ENCODE data around the gene NDUFAF8.

NDUFAF8 gene

DNA sequence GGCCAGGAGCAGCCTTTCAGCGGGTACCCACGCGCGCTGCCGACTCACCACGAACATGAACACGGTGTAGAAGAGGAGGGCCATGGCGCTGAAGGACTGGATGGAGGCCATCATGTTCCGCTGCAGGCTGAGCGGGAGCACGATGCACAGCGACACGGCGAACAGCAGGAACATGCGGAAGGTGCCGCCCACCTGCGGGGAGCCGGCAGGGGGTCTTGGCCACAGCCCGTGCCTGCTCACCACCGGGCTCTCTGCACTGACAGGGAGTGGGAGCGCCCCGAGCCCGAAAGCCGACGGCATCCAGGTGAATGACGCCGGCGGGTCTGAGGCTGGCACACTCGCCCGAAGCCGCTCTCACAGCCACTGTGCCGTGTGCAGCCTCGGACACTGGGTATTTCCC is 43.0 kb downstream of the NDUFAF8 start:
- Histone ChIP-seq H3K27ac (ENCODE audit: extremely low read depth, low read depth, low read length) (no peak overlapping the region), H3K9me3 (ENCODE audit: control insufficient read depth, insufficient read depth, low read depth, low read length) (no peaks in the 10 kb centered on the region), H3K36me3 (ENCODE audit: control insufficient read depth in 2 of 2, insufficient read depth in 1 of 2, low read length in 2 of 2) (peaks cover 0 to 84% of the 10 kb centered on the region in 2 experiments), H3K4me3 (ENCODE audit: low read depth, low read length) (no peak overlapping the region), H3K4me1 (ENCODE audit: control insufficient read depth, insufficient read depth, low read length) (no peaks in the 10 kb centered on the region)
- POLR2A ChIA-PET, result interaction anchor here (0.5 kb wide), 1 partner anchor 191 kb away, joined by 4 read pairs; no protein-coding TSS in a partner anchor
- CTCF ChIA-PET, result interaction anchor here (2.4 kb wide), 1 partner anchor 9 kb away, joined by 10 read pairs; no protein-coding TSS in a partner anchor
- TF ChIP-seq ZNF426 (tag by site-specific recombination; IDR thresholded peaks at IDR 0.05) (no peak), ZNF621 (tag by site-specific recombination; IDR thresholded peaks at IDR 0.05) (no peak), ZNF302 (tag by site-specific recombination; IDR thresholded peaks at IDR 0.05; ENCODE audit: low read depth) (no peak), ZNF626 (tag by site-specific recombination; IDR thresholded peaks at IDR 0.05) (no peak), ZNF677 (tag by site-specific recombination; IDR thresholded peaks at IDR 0.05) (no peak), ZNF785 (tag by site-specific recombination; IDR thresholded peaks at IDR 0.05) (no peak), ZNF837 (tag by site-specific recombination; IDR thresholded peaks at IDR 0.05) (no peak), ZFP37 (tag by site-specific recombination; IDR thresholded peaks at IDR 0.05) (no peak)
- TF ChIP-seq, protein P1, sequence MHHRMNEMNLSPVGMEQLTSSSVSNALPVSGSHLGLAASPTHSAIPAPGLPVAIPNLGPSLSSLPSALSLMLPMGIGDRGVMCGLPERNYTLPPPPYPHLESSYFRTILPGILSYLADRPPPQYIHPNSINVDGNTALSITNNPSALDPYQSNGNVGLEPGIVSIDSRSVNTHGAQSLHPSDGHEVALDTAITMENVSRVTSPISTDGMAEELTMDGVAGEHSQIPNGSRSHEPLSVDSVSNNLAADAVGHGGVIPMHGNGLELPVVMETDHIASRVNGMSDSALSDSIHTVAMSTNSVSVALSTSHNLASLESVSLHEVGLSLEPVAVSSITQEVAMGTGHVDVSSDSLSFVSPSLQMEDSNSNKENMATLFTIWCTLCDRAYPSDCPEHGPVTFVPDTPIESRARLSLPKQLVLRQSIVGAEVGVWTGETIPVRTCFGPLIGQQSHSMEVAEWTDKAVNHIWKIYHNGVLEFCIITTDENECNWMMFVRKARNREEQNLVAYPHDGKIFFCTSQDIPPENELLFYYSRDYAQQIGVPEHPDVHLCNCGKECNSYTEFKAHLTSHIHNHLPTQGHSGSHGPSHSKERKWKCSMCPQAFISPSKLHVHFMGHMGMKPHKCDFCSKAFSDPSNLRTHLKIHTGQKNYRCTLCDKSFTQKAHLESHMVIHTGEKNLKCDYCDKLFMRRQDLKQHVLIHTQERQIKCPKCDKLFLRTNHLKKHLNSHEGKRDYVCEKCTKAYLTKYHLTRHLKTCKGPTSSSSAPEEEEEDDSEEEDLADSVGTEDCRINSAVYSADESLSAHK (tag by site-specific recombination; IDR thresholded peaks at IDR 0.05), result no peak
- TF ChIP-seq, protein P2, sequence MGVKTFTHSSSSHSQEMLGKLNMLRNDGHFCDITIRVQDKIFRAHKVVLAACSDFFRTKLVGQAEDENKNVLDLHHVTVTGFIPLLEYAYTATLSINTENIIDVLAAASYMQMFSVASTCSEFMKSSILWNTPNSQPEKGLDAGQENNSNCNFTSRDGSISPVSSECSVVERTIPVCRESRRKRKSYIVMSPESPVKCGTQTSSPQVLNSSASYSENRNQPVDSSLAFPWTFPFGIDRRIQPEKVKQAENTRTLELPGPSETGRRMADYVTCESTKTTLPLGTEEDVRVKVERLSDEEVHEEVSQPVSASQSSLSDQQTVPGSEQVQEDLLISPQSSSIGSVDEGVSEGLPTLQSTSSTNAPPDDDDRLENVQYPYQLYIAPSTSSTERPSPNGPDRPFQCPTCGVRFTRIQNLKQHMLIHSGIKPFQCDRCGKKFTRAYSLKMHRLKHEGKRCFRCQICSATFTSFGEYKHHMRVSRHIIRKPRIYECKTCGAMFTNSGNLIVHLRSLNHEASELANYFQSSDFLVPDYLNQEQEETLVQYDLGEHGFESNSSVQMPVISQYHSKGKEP (tag by site-specific recombination; IDR thresholded peaks at IDR 0.05), result no peak
- TF ChIP-seq, protein P3, sequence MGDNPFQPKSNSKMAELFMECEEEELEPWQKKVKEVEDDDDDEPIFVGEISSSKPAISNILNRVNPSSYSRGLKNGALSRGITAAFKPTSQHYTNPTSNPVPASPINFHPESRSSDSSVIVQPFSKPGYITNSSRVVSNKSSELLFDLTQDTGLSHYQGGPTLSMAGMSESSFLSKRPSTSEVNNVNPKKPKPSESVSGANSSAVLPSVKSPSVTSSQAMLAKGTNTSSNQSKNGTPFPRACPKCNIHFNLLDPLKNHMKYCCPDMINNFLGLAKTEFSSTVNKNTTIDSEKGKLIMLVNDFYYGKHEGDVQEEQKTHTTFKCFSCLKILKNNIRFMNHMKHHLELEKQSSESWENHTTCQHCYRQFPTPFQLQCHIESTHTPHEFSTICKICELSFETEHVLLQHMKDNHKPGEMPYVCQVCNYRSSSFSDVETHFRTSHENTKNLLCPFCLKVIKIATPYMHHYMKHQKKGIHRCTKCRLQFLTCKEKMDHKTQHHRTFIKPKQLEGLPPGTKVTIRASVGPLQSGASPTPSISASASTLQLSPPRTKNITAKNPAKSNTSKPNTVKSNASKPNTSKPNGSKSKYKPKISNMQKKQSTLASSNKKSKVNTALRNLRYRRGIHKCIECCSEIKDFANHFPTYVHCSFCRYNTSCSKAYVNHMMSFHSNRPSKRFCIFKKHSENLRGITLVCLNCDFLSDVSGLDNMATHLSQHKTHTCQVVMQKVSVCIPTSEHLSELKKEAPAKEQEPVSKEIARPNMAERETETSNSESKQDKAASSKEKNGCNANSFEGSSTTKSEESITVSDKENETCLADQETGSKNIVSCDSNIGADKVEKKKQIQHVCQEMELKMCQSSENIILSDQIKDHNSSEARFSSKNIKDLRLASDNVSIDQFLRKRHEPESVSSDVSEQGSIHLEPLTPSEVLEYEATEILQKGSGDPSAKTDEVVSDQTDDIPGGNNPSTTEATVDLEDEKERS (tag by site-specific recombination; IDR thresholded peaks at IDR 0.05), result no peak
- TF ChIP-seq, protein P4, sequence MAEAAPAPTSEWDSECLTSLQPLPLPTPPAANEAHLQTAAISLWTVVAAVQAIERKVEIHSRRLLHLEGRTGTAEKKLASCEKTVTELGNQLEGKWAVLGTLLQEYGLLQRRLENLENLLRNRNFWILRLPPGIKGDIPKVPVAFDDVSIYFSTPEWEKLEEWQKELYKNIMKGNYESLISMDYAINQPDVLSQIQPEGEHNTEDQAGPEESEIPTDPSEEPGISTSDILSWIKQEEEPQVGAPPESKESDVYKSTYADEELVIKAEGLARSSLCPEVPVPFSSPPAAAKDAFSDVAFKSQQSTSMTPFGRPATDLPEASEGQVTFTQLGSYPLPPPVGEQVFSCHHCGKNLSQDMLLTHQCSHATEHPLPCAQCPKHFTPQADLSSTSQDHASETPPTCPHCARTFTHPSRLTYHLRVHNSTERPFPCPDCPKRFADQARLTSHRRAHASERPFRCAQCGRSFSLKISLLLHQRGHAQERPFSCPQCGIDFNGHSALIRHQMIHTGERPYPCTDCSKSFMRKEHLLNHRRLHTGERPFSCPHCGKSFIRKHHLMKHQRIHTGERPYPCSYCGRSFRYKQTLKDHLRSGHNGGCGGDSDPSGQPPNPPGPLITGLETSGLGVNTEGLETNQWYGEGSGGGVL (tag by site-specific recombination; IDR thresholded peaks at IDR 0.05), result no peak
- TF ChIP-seq, protein P5, sequence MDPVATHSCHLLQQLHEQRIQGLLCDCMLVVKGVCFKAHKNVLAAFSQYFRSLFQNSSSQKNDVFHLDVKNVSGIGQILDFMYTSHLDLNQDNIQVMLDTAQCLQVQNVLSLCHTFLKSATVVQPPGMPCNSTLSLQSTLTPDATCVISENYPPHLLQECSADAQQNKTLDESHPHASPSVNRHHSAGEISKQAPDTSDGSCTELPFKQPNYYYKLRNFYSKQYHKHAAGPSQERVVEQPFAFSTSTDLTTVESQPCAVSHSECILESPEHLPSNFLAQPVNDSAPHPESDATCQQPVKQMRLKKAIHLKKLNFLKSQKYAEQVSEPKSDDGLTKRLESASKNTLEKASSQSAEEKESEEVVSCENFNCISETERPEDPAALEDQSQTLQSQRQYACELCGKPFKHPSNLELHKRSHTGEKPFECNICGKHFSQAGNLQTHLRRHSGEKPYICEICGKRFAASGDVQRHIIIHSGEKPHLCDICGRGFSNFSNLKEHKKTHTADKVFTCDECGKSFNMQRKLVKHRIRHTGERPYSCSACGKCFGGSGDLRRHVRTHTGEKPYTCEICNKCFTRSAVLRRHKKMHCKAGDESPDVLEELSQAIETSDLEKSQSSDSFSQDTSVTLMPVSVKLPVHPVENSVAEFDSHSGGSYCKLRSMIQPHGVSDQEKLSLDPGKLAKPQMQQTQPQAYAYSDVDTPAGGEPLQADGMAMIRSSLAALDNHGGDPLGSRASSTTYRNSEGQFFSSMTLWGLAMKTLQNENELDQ (tag by site-specific recombination; IDR thresholded peaks at IDR 0.05; ENCODE audit: low read depth), result no peak
- TF ChIP-seq, protein P6, sequence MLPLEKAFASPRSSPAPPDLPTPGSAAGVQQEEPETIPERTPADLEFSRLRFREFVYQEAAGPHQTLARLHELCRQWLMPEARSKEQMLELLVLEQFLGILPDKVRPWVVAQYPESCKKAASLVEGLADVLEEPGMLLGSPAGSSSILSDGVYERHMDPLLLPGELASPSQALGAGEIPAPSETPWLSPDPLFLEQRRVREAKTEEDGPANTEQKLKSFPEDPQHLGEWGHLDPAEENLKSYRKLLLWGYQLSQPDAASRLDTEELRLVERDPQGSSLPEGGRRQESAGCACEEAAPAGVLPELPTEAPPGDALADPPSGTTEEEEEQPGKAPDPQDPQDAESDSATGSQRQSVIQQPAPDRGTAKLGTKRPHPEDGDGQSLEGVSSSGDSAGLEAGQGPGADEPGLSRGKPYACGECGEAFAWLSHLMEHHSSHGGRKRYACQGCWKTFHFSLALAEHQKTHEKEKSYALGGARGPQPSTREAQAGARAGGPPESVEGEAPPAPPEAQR (tag by site-specific recombination; IDR thresholded peaks at IDR 0.05), result no peak
- TF ChIP-seq, protein P7, sequence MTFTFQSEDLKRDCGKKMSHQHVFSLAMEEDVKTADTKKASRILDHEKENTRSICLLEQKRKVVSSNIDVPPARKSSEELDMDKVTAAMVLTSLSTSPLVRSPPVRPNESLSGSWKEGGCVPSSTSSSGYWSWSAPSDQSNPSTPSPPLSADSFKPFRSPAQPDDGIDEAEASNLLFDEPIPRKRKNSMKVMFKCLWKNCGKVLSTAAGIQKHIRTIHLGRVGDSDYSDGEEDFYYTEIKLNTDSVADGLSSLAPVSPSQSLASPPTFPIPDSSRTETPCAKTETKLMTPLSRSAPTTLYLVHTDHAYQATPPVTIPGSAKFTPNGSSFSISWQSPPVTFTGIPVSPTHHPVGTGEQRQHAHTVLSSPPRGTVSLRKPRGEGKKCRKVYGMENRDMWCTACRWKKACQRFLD (tag by site-specific recombination; IDR thresholded peaks at IDR 0.05), result no peak
- TF ChIP-seq, protein P8, sequence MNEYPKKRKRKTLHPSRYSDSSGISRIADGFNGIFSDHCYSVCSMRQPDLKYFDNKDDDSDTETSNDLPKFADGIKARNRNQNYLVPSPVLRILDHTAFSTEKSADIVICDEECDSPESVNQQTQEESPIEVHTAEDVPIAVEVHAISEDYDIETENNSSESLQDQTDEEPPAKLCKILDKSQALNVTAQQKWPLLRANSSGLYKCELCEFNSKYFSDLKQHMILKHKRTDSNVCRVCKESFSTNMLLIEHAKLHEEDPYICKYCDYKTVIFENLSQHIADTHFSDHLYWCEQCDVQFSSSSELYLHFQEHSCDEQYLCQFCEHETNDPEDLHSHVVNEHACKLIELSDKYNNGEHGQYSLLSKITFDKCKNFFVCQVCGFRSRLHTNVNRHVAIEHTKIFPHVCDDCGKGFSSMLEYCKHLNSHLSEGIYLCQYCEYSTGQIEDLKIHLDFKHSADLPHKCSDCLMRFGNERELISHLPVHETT (tag by site-specific recombination; IDR thresholded peaks at IDR 0.05), result no peak
- TF ChIP-seq, protein P9, sequence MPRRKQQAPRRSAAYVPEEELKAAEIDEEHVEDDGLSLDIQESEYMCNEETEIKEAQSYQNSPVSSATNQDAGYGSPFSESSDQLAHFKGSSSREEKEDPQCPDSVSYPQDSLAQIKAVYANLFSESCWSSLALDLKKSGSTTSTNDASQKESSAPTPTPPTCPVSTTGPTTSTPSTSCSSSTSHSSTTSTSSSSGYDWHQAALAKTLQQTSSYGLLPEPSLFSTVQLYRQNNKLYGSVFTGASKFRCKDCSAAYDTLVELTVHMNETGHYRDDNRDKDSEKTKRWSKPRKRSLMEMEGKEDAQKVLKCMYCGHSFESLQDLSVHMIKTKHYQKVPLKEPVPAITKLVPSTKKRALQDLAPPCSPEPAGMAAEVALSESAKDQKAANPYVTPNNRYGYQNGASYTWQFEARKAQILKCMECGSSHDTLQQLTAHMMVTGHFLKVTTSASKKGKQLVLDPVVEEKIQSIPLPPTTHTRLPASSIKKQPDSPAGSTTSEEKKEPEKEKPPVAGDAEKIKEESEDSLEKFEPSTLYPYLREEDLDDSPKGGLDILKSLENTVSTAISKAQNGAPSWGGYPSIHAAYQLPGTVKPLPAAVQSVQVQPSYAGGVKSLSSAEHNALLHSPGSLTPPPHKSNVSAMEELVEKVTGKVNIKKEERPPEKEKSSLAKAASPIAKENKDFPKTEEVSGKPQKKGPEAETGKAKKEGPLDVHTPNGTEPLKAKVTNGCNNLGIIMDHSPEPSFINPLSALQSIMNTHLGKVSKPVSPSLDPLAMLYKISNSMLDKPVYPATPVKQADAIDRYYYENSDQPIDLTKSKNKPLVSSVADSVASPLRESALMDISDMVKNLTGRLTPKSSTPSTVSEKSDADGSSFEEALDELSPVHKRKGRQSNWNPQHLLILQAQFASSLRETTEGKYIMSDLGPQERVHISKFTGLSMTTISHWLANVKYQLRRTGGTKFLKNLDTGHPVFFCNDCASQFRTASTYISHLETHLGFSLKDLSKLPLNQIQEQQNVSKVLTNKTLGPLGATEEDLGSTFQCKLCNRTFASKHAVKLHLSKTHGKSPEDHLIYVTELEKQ (tag by site-specific recombination; IDR thresholded peaks at IDR 0.05; ENCODE audit: borderline replicate concordance), result no peak

All from HEK293 (cell line).